Measurements from ENCODE around the gene SCN3A.

DNA sequence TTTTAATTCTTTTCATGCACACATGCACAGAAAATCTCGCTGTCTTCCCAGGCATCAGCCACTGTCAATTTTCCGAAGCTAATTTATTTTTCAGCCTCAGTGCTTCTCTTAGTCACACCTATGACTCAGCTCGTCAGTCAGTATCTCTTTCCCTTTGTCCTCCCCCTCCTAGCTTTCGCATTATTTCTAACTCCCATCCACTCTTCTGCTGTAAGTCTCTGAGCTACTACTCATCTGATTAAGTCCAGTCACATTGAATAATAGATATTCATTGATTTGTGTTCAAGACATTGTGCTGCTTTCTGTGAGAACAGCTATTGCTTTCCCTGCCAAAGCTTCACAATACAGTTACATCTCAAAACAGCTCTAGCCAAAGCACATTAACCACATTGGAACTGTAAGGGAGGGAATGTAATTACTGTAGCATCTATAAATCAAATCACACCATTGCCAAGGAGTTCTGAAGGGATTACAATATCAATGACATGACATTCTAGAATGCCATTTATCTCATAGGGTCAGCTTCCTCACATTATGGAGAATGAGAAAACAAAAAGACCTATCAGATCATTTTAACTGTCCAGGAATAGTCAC, 89.4 kb downstream of the SCN3A start:
- no peak for TF ChIP-seq POLR2A (IDR thresholded peaks at IDR 0.05; ENCODE audit: low read depth, low read length)
- TF ChIP-seq CTCF (conservative IDR thresholded peaks at IDR 0.05; ENCODE audit: low read depth, low read length): no peak
- TF ChIP-seq, protein P1, sequence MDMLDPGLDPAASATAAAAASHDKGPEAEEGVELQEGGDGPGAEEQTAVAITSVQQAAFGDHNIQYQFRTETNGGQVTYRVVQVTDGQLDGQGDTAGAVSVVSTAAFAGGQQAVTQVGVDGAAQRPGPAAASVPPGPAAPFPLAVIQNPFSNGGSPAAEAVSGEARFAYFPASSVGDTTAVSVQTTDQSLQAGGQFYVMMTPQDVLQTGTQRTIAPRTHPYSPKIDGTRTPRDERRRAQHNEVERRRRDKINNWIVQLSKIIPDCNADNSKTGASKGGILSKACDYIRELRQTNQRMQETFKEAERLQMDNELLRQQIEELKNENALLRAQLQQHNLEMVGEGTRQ (IDR thresholded peaks at IDR 0.05; ENCODE audit: low read depth, low read length): no peak
- no peak for TF ChIP-seq CEBPB (IDR thresholded peaks at IDR 0.05; ENCODE audit: low read depth, low read length)
- TF ChIP-seq RAD21 (IDR thresholded peaks at IDR 0.05; ENCODE audit: low read length): no peak
- peak; percentile 5; the same call in 1 of the 2 replicates for TF ChIP-seq BHLHE40 (IDR thresholded peaks at IDR 0.05; ENCODE audit: low read depth, low read length)
- TF ChIP-seq RCOR1 (IDR thresholded peaks at IDR 0.05; ENCODE audit: insufficient replicate concordance, low read length): no peak
- no peak for TF ChIP-seq MXI1 (IDR thresholded peaks at IDR 0.05; ENCODE audit: borderline replicate concordance, low read depth, low read length)
- peak; percentile 38; the same call in 1 of the 2 replicates for TF ChIP-seq FOS (IDR thresholded peaks at IDR 0.05; ENCODE audit: low read depth, low read length)

Measured in IMR-90 (cell line).